Osteoblast (primary cell): Measurements from ENCODE around the gene UEVLD. TPM values are rescaled to one million over a fixed set of nuclear protein-coding genes. Genes with fewer than 3 reads are reported as not detected.

Experiments used
- DNase-seq: peaks from one replicate; pipeline ENCODE4 v3.0.0; 2011; ENCODE audit warnings: low spot score, mixed read lengths; ENCODE audit not compliant: insufficient read length; ENCODE audit errors: missing footprints
- H2AFZ ChIP-seq: 2 replicates; pipeline ENCODE4 v1.6.0; 2011; ENCODE audit warnings: mild to moderate bottlenecking, low read length
- H3K27ac ChIP-seq: 2 replicates; pipeline ENCODE4 v1.5.1; 2011; ENCODE audit warnings: mild to moderate bottlenecking, low read depth, low read length, moderate library complexity
- H3K27me3 ChIP-seq: 2 replicates; pipeline ENCODE4 v1.6.0; 2012; ENCODE audit warnings: mild to moderate bottlenecking, control low read depth, inconsistent platforms, low read length, moderate library complexity; ENCODE audit not compliant: insufficient read depth
- H3K36me3 ChIP-seq: 2 replicates; pipeline ENCODE4 v1.5.1; 2011; ENCODE audit warnings: mild to moderate bottlenecking, low read length, control low read depth, moderate library complexity; ENCODE audit not compliant: insufficient read depth
- H3K4me1 ChIP-seq: 2 replicates; pipeline ENCODE4 v1.5.1; 2011; ENCODE audit warnings: mild to moderate bottlenecking, low read length, control low read depth, moderate library complexity; ENCODE audit not compliant: insufficient read depth
- H3K4me2 ChIP-seq: 2 replicates; pipeline ENCODE4 v1.6.0; 2011; ENCODE audit warnings: mild to moderate bottlenecking, low read length; ENCODE audit not compliant: insufficient read depth
- H3K4me3 ChIP-seq: fragments of 200-600 bp; sonication (generic); 3 replicates; pipeline ENCODE4 v1.5.1; 2012; ENCODE audit warnings: mild to moderate bottlenecking, low read length, inconsistent platforms; ENCODE audit not compliant: insufficient read depth
- H3K79me2 ChIP-seq: 2 replicates; pipeline ENCODE4 v1.6.0; 2012; ENCODE audit warnings: mild to moderate bottlenecking, low read length, control low read depth, inconsistent platforms; ENCODE audit not compliant: insufficient read depth
- H3K9me3 ChIP-seq: 2 replicates; pipeline ENCODE4 v1.5.1; 2011; ENCODE audit warnings: low read depth, low read length, control low read depth
- H4K20me1 ChIP-seq: 2 replicates; pipeline ENCODE4 v1.6.0; 2012; ENCODE audit warnings: mild to moderate bottlenecking, low read length, control low read depth; ENCODE audit not compliant: insufficient read depth
- total RNA-seq: library from RNA; depleted of rRNA; stranded (reverse); fragments of >200 nt; gene quantifications from 2 replicates; pipeline ENCODE4 v1.2.3, GENCODE V29; 2012
- TF ChIP-seq, protein P1 (sequence below): IDR thresholded peaks from 2 replicates; pipeline ENCODE4 v1.5.1; 2011; ENCODE audit warnings: mild to moderate bottlenecking, low read depth, low read length, moderate library complexity; ENCODE audit errors: extremely low read depth

UEVLD gene
- total RNA-seq, 1 donor: 26.8 TPM

DNA sequence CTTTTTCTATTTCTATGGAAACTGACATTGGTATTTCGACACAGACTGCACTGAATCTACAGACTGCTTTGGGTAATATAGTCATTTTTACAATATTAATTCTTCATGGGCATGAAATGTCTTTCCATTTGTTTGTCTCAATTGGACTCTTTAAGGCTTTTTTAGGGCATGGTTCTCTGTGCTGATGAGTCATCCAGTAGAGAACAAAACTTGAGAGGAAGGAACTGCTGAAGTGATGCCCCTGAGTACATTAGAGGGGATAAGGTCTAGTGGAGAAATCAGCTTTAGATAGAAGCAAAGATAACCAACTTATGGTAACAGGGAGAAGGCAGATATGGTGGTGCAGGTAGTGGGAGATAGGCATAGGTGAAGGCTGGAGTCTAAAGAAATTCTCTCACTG is 86.9 kb downstream of the UEVLD start:
- no peaks in the 10 kb centered on the region for H3K27me3 ChIP-seq
- no peak overlapping the region for H3K27ac ChIP-seq
- TF ChIP-seq, protein P1, sequence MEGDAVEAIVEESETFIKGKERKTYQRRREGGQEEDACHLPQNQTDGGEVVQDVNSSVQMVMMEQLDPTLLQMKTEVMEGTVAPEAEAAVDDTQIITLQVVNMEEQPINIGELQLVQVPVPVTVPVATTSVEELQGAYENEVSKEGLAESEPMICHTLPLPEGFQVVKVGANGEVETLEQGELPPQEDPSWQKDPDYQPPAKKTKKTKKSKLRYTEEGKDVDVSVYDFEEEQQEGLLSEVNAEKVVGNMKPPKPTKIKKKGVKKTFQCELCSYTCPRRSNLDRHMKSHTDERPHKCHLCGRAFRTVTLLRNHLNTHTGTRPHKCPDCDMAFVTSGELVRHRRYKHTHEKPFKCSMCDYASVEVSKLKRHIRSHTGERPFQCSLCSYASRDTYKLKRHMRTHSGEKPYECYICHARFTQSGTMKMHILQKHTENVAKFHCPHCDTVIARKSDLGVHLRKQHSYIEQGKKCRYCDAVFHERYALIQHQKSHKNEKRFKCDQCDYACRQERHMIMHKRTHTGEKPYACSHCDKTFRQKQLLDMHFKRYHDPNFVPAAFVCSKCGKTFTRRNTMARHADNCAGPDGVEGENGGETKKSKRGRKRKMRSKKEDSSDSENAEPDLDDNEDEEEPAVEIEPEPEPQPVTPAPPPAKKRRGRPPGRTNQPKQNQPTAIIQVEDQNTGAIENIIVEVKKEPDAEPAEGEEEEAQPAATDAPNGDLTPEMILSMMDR: no peak
- H4K20me1 ChIP-seq: no peaks in the 10 kb centered on the region
- H3K79me2 ChIP-seq: no peaks in the 10 kb centered on the region
- peaks cover 57% of the 10 kb centered on the region for H3K36me3 ChIP-seq
- H3K4me3 ChIP-seq: no peak overlapping the region
- no peaks in the 10 kb centered on the region for H3K4me1 ChIP-seq
- no peak overlapping the region for H2AFZ ChIP-seq
- H3K9me3 ChIP-seq: no peaks in the 10 kb centered on the region
- DNase-seq: no peak
- H3K4me2 ChIP-seq: no peak overlapping the region

- DNase-seq: no peak
- Histone ChIP-seq H3K79me2 (peaks cover 2% of the 10 kb centered on the region), H3K4me1 (no peaks in the 10 kb centered on the region), H3K27me3 (no peaks in the 10 kb centered on the region), H3K27ac (no peak overlapping the region), H2AFZ (no peak overlapping the region), H3K36me3 (peaks cover 43% of the 10 kb centered on the region), H3K4me2 (no peak overlapping the region), H4K20me1 (no peaks in the 10 kb centered on the region), H3K4me3 (no peak overlapping the region), H3K9me3 (no peaks in the 10 kb centered on the region)
- TF ChIP-seq, protein P1: no peak
These were observed 90.5 kb downstream of the UEVLD start for GRCh38 chr11:18498039-18498438.

GRCh38 chr11:18495703-18496102 is 92.8 kb downstream of the UEVLD start:
- TF ChIP-seq, protein P1: no peak
- no peak overlapping the region for H3K4me3 ChIP-seq

GRCh38 chr11:18495271-18495670 is 93.3 kb downstream of the UEVLD start:
- no peaks in the 10 kb centered on the region for H3K27me3 ChIP-seq
- DNase-seq: no peak
- H3K9me3 ChIP-seq: no peaks in the 10 kb centered on the region
- no peaks in the 10 kb centered on the region for H4K20me1 ChIP-seq
- no peak overlapping the region for H3K27ac ChIP-seq
- H3K4me3 ChIP-seq: no peak overlapping the region
- H3K36me3 ChIP-seq: peaks cover 32% of the 10 kb centered on the region
- H3K4me2 ChIP-seq: no peak overlapping the region
- TF ChIP-seq, protein P1: no peak
- peaks cover 17% of the 10 kb centered on the region for H3K4me1 ChIP-seq
- no peak overlapping the region for H2AFZ ChIP-seq
- H3K79me2 ChIP-seq: peaks cover 2% of the 10 kb centered on the region

More at GRCh38 chr11:18495703-18496102, 92.8 kb downstream of the UEVLD start:
- Histone ChIP-seq H3K4me1 (peaks cover 15% of the 10 kb centered on the region), H2AFZ (no peak overlapping the region), H3K79me2 (peaks cover 2% of the 10 kb centered on the region), H3K27ac (no peak overlapping the region), H3K36me3 (peaks cover 35% of the 10 kb centered on the region), H3K4me2 (no peak overlapping the region), H4K20me1 (no peaks in the 10 kb centered on the region), H3K27me3 (no peaks in the 10 kb centered on the region), H3K9me3 (no peaks in the 10 kb centered on the region)
- DNase-seq: no peak
